IMR-90 (cell line): Measurements from ENCODE around the gene ST6GALNAC3. TPM values are rescaled to one million over a fixed set of nuclear protein-coding genes. Genes with fewer than 3 reads are reported as not detected.

Experiments
- ATAC-seq: fragments of 200-7000 bp; cut with Tn5 transposase; 2 replicates; pipeline ENCODE4 v1.9.1; 2020; ENCODE audit warnings: low read depth, mild to moderate bottlenecking, moderate library complexity
- BruUV-seq: library from RNA; stranded (reverse); fragments of 400-500 nt; replicated peaks from 2 replicates; lab custom pipeline; 2021; lab: Mats Ljungman, UMichigan
- CTCF ChIA-PET: fragments of 300-600 bp; formaldehyde crosslinking; extraction: SDS; loops from one replicate; lab custom pipeline; 2021; ENCODE audit warnings: antibody characterized with exemption; lab: Yijun Ruan, JAX
- POLR2A ChIA-PET: fragments of 300-600 bp; sonication (Branson Sonifier 250); formaldehyde crosslinking; loops from one replicate; lab custom pipeline; 2022; ENCODE audit warnings: antibody characterized with exemption; ENCODE audit not compliant: unreplicated experiment; lab: Charles Lee
- DNase-seq: peaks from one replicate; pipeline ENCODE4 v3.0.0; 2013
- H2AFZ ChIP-seq: replicated peaks from 2 replicates; pipeline ENCODE3; 2013; ENCODE audit warnings: low read length, mild to moderate bottlenecking; ENCODE audit not compliant: poor library complexity
- H2AK5ac ChIP-seq: 2 replicates; pipeline ENCODE4 v1.6.1; 2013; ENCODE audit warnings: low read depth, low read length, inconsistent platforms
- H2AK9ac ChIP-seq: replicated peaks from 2 replicates; pipeline ENCODE3; 2013; ENCODE audit warnings: mild to moderate bottlenecking, low read depth, low read length, moderate library complexity; ENCODE audit not compliant: poor library complexity
- H2BK120ac ChIP-seq: 2 replicates; pipeline ENCODE4 v1.6.1; 2013; ENCODE audit warnings: low read depth, low read length, inconsistent platforms
- H2BK15ac ChIP-seq: 3 replicates; pipeline ENCODE4 v1.6.1; 2013; ENCODE audit warnings: low read depth, low read length, inconsistent platforms
- H2BK20ac ChIP-seq: 2 replicates; pipeline ENCODE4 v1.6.1; 2013; ENCODE audit warnings: low read depth, mild to moderate bottlenecking, inconsistent platforms, low read length, moderate library complexity
- H2BK5ac ChIP-seq: 2 replicates; pipeline ENCODE4 v1.6.1; 2013; ENCODE audit warnings: mild to moderate bottlenecking, low read depth, low read length, inconsistent platforms; ENCODE audit not compliant: poor library complexity, severe bottlenecking
- H3K14ac ChIP-seq: replicated peaks from 2 replicates; pipeline ENCODE4 v1.6.1; 2013; ENCODE audit warnings: low read depth, low read length, inconsistent platforms
- H3K18ac ChIP-seq: 2 replicates; pipeline ENCODE4 v1.6.1; 2013; ENCODE audit warnings: low read depth, low read length, control low read depth
- H3K23ac ChIP-seq: 2 replicates; pipeline ENCODE4 v1.6.1; 2013; ENCODE audit warnings: low read depth, low read length, inconsistent platforms
- H3K27ac ChIP-seq: 2 replicates; pipeline ENCODE4 v1.5.1; 2013; ENCODE audit warnings: mild to moderate bottlenecking, control low read depth, low read length; ENCODE audit not compliant: insufficient read depth
- H3K27me3 ChIP-seq: 2 replicates; pipeline ENCODE4 v1.6.1; 2013; ENCODE audit warnings: low read length; ENCODE audit not compliant: control insufficient read depth, insufficient read depth
- H3K36me3 ChIP-seq: 2 replicates; pipeline ENCODE4 v1.6.1; 2013; ENCODE audit warnings: low read length, mixed read lengths; ENCODE audit not compliant: control insufficient read depth, insufficient read depth
- H3K4ac ChIP-seq: 2 replicates; pipeline ENCODE4 v1.6.1; 2013; ENCODE audit warnings: low read depth, low read length, inconsistent platforms
- H3K4me1 ChIP-seq: 2 replicates; pipeline ENCODE4 v1.6.1; 2013; ENCODE audit warnings: low read length, mixed read lengths; ENCODE audit not compliant: control insufficient read depth, insufficient read depth
- H3K4me2 ChIP-seq: 2 replicates; pipeline ENCODE4 v1.6.1; 2013; ENCODE audit warnings: low read depth, mild to moderate bottlenecking, control low read depth, low read length, moderate library complexity
- H3K4me3 ChIP-seq: 2 replicates; pipeline ENCODE4 v1.5.1; 2013; ENCODE audit warnings: low read depth, mild to moderate bottlenecking, control low read depth, low read length, moderate library complexity; ENCODE audit not compliant: insufficient read depth
- H3K56ac ChIP-seq: 2 replicates; pipeline ENCODE4 v1.6.1; 2013; ENCODE audit warnings: low read length, inconsistent platforms; ENCODE audit not compliant: insufficient read depth; ENCODE audit errors: extremely low read depth
- H3K79me1 ChIP-seq, 2 experiments: 2 replicates each; pipeline ENCODE4 v1.6.1; 2013; ENCODE audit warnings: low read length in 2 of 2, inconsistent platforms in 1 of 2, low read depth in 1 of 2
- H3K9ac ChIP-seq: 2 replicates; pipeline ENCODE4 v1.6.1; 2013; ENCODE audit warnings: low read depth, low read length, control low read depth
- H3K9me1 ChIP-seq: 2 replicates; pipeline ENCODE4 v1.6.1; 2013; ENCODE audit warnings: low read length, inconsistent platforms; ENCODE audit not compliant: insufficient read depth
- H3K9me3 ChIP-seq: 2 replicates; pipeline ENCODE4 v1.6.1; 2013; ENCODE audit warnings: low read length; ENCODE audit not compliant: control insufficient read depth, insufficient read depth
- H4K20me1 ChIP-seq: 2 replicates; pipeline ENCODE4 v1.6.1; 2013; ENCODE audit warnings: low read length, inconsistent platforms; ENCODE audit not compliant: insufficient read depth
- H4K5ac ChIP-seq: 2 replicates; pipeline ENCODE4 v1.6.1; 2013; ENCODE audit warnings: mild to moderate bottlenecking, low read depth, low read length, control low read depth
- H4K8ac ChIP-seq, 2 experiments: 2 replicates each; pipeline ENCODE4 v1.6.1; 2013; ENCODE audit warnings: low read depth in 2 of 2, low read length in 2 of 2, control low read depth in 1 of 2, inconsistent platforms in 1 of 2
- H4K91ac ChIP-seq: 2 replicates; pipeline ENCODE4 v1.6.1; 2013; ENCODE audit warnings: low read depth, low read length, inconsistent platforms; ENCODE audit not compliant: insufficient read depth
- MAFK ChIP-seq: IDR thresholded peaks from 2 replicates; pipeline ENCODE4 v1.6.1; 2012; ENCODE audit warnings: low read depth, low read length, improper control_type of control experiment
- NFE2L2 ChIP-seq: fragments of 150-350 bp; IDR thresholded peaks from 2 replicates; pipeline ENCODE4 v1.6.1; 2016; ENCODE audit warnings: low read depth, mild to moderate bottlenecking, low read length
- WGBS, 2 experiments: methylation state at CpG; one replicate each; pipeline versions ENCODE4 v1.1.5 to v1.1.7; 2013; ENCODE audit warnings: missing lambda C conversion rate in 2 of 2; ENCODE audit not compliant: insufficient read length in 1 of 2; ENCODE audit errors: extremely low coverage in 2 of 2; 5-methylcytosine and 5-hydroxymethylcytosine counted together
- dilution Hi-C: fragments of 300-500 bp; cut with HindIII; formaldehyde crosslinking; loops from one replicate; pipeline ENCODE4 v1.14.3; 2018; ENCODE audit warnings: low sequenced_read_pairs; ENCODE audit not compliant: unreplicated experiment
- in situ Hi-C: fragments of 300-500 bp; cut with MboI; formaldehyde crosslinking; loops from 3 replicates; pipeline ENCODE4 v1.14.3; 2019; ENCODE audit warnings: low sequenced_read_pairs, inconsistent platforms, mixed read lengths
- intact Hi-C: fragments of 100-400 bp; cut with micrococcal nuclease; formaldehyde crosslinking; loops from 2 replicates; pipeline ENCODE4 v1.10.0; 2022
- polyA plus RNA-seq, 3 experiments: library from polyadenylated mRNA; depleted of rRNA; stranded (reverse); fragments of >200 nt; gene quantifications; 2 replicates each; pipeline ENCODE4 v1.2.3, GENCODE V29; 2012; ENCODE audit warnings: low replicate concordance in 1 of 3
- total RNA-seq: library from RNA; depleted of rRNA; stranded (reverse); fragments of >200 nt; gene quantifications from 2 replicates; pipeline ENCODE4 v1.2.3, GENCODE V29; 2012
- TF ChIP-seq, protein P1 (sequence below): fragments of 150-350 bp; IDR thresholded peaks from 2 replicates; pipeline ENCODE4 v1.6.1; 2016; ENCODE audit warnings: low read depth, mild to moderate bottlenecking, low read length, moderate library complexity, borderline replicate concordance

The ST6GALNAC3 gene
- total and polyA plus RNA-seq, 2 of the 4 experiments (the other 2 are of a cell fraction): 0.65 to 1.3 TPM

DNA sequence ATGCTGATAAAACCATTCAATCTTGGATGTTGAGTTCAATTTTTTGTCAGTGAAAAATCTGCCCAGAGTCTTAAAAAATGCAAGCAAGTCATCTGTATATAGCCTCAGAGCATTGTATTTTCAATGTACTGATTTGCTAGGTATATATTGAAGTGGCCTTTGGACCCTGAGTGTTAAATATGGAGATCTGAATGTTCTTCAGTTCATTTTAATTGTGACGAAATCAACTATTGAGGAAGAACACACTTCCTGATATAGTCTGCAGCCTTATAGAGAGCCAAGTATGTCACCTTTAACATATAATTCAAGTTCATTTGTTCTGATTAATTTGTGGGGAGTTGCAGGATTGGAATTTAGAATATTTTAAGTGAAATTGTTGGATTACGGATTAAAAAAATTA lies 128.1 kb downstream of the ST6GALNAC3 start:
- Histone ChIP-seq H3K9me3 (no peaks in the 10 kb centered on the region; the same call in 1 of the 2 replicates), H4K20me1 (no peaks in the 10 kb centered on the region), H2BK20ac (no peak overlapping the region), H2AK5ac (no peak overlapping the region), H4K8ac (no peak overlapping the region), H2AK9ac (no peak overlapping the region), H3K4me2 (no peak overlapping the region), H3K9me1 (no peaks in the 10 kb centered on the region), H4K91ac (no peak overlapping the region), H3K18ac (no peak overlapping the region), H3K9ac (no peak overlapping the region), H3K56ac (no peak overlapping the region), H3K4ac (no peak overlapping the region), H3K23ac (no peak overlapping the region), H2BK120ac (no peak overlapping the region), H4K5ac (no peak overlapping the region), H3K27ac (no peak overlapping the region), H3K4me1 (no peaks in the 10 kb centered on the region), H3K4me3 (no peak overlapping the region), H2AFZ (no peak overlapping the region), H3K79me1 (no peaks in the 10 kb centered on the region), H2BK5ac (no peak overlapping the region), H3K27me3 (no peaks in the 10 kb centered on the region), H3K36me3 (no peaks in the 10 kb centered on the region), H2BK15ac (no peak overlapping the region), H3K14ac (no peak overlapping the region)
- DNase-seq: no peak
- intact Hi-C loops (no loop called here), in situ Hi-C loops (no loop called here), dilution Hi-C loops (no loop called here)
- CTCF ChIA-PET: interaction anchor here (1.1 kb wide), 1 partner anchor 19 kb away, joined by 3 read pairs; no protein-coding TSS in a partner anchor
- no peak for ATAC-seq
- WGBS, 2 experiments: 100% methylated on average over 1 of the region's 2 CpGs; no CpG with 5 or more reads in 1 of the 2 experiments
- POLR2A ChIA-PET: no interaction called here
- TF ChIP-seq, protein P1, sequence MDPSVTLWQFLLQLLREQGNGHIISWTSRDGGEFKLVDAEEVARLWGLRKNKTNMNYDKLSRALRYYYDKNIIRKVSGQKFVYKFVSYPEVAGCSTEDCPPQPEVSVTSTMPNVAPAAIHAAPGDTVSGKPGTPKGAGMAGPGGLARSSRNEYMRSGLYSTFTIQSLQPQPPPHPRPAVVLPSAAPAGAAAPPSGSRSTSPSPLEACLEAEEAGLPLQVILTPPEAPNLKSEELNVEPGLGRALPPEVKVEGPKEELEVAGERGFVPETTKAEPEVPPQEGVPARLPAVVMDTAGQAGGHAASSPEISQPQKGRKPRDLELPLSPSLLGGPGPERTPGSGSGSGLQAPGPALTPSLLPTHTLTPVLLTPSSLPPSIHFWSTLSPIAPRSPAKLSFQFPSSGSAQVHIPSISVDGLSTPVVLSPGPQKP: no peak
- TF ChIP-seq NFE2L2 (no peak), MAFK (no peak)
- no TSS peak for BruUV-seq
